ENCODE measurements around the gene GTSE1. TPM values are rescaled to one million over a fixed set of nuclear protein-coding genes. Genes with fewer than 3 reads are reported as not detected.

GTSE1 gene
- total RNA-seq, 1 donor from 2014 or later, result 0.32 TPM

DNA sequence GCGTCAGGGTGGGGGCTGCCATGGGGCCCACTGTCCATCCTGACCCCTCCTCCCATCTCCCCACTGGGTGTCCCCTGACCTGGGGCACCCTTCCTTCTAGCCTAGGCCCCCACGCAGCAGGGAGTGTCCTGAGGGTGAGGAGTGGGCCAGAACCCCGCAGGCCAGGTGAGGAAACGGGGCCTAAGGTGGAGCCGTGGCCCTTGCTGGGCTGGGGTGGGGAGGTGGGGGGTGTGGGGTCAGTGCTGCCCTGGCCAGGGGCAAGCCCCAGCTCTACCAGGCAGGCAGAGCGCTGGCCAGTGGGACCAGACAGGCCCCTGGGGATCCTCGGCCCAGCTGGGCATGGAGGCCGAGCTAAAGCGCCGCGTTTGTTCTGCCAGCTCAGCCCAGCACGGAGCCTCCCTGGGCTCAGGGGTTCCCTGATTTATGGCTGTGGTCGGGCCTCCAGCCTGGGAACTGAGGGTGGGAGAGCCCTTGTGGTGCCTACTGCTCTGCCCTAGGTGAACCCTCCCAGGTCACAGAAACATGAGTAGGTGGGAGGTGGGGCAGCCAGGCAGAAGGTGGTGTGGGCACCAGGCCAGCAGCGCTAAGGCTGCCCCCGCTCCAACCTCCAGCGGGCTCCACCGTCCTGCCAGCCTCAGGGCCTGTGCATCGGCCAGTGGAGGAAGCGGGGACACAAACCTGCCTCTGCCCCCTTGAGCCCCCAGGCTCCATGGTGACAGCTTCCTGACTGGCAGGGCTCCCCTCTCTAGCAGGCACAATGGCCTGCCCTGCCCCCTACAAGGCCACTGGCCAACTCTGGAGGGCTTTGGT, 61.2 kb downstream of the GTSE1 start:
- intact Hi-C loops (cut with DNase I), result no loop called here

DNA sequence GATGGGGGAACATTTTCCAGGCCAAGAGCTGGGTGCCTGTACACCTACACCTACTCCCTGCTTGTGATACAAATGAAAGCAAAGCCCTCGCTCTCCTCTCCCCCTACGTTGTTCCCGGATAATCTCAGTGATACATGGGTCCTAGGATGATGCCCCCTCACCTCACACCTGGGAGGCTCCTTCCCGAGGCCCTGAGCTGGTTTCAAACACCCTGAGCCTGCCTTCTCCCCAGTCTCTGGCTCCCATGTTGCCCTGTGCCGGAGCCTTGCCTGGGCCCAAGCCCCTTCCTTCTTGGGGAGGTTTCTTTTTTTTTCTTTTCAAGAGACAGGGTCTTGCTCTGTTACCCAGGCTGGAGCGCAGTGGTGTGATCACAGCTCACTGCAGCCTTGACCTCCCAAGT, 62.1 kb downstream of the GTSE1 start:
- intact Hi-C loops (cut with DNase I), result no loop called here

More for the DNA sequence above, 61.2 kb downstream of the GTSE1 start:
- no peak for DNase-seq (ENCODE audit: low spot score)

DNA sequence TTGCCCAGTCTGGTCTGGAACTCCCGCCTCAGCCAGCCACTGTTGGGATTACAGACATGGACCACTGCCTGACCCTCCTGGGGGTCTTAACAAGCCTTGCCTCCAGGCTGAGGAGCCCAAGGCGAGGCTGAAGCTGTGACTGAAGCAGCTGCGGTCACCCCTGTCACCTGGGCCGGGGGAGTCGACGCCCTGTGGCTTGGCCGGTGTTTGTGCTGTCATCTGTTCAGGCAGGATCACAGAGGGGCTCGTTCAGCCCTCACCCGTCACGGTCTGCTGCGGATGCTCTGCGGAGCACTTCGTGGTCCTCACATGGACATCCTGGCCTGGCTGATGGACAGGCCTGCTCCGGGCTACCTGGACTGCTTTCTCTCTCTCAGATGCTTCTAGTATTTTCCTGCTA, 62.7 kb downstream of the GTSE1 start:
- intact Hi-C loops (cut with DNase I), result no loop called here
- no peak for DNase-seq (ENCODE audit: low spot score)

More for the DNA sequence above, 62.1 kb downstream of the GTSE1 start:
- DNase-seq (ENCODE audit: low spot score), result no peak

DNA sequence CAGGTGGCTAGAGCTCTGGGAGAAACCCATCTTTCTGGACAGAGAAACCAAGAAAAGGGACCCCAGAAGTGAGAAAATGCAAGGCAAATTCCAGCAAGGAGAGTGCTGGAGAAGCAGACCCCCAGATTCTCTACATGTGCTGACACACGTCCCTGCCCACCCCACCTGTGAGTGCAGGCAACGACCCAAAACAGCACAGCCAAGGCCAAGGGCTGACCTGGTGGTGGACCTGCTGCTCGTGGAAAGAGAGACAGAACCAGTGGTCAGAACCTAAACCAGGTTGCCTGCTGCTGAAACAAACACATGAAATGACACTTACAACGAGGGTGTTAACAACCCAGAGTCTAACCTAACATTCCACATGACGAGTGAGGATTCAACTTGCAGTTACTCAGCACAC, 63.4 kb downstream of the GTSE1 start:
- no peak for DNase-seq (ENCODE audit: low spot score)
- intact Hi-C loops (cut with DNase I), result loop anchor here (10.0 kb wide), 1 partner anchor 325 kb away; no protein-coding TSS in a partner anchor

DNA sequence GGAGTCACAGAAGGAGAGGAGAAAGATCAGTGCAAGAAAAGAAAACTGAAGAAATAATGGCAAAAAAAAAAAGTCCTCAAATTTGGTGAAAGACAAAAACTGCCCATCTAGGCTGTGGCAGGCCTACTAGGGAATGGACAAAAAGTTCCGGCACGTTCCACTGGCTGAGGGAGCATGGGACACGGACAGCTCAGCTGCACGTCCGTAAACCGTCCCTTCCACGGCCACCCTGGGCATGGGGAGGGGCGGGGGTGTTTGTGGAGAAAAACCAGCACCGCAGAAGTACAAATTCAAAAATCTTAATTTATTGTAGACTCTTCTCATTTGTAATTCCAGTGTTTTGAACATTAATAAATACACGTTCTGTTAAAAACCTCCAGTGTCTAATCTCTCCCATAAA, 64.2 kb downstream of the GTSE1 start:
- DNase-seq (ENCODE audit: low spot score), result no peak
- intact Hi-C loops (cut with DNase I), result loop anchor here (10.0 kb wide), 1 partner anchor 324 kb away; no protein-coding TSS in a partner anchor

DNA sequence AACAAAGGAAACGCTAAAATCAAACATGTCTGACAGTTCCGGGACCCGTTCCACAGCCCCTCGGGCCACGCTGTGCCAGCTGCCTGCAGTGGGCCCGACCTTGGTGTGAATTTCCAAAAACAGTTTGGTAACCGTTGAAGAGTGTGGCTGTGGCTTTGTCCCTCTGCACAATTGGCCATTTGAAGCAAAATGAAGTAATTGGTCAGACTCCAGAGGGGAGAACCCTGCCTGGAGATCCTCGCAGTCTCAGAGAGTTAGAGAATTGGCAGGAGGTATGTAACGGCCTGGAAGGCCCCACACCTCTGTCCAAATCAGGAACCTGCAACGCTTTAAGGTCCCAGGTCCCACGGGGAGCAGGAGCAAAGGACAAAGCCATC, 65.1 kb downstream of the GTSE1 start:
- intact Hi-C loops (cut with DNase I), result loop anchor here (10.0 kb wide), 1 partner anchor 323 kb away; no protein-coding TSS in a partner anchor
- DNase-seq (ENCODE audit: low spot score), result no peak

DNA sequence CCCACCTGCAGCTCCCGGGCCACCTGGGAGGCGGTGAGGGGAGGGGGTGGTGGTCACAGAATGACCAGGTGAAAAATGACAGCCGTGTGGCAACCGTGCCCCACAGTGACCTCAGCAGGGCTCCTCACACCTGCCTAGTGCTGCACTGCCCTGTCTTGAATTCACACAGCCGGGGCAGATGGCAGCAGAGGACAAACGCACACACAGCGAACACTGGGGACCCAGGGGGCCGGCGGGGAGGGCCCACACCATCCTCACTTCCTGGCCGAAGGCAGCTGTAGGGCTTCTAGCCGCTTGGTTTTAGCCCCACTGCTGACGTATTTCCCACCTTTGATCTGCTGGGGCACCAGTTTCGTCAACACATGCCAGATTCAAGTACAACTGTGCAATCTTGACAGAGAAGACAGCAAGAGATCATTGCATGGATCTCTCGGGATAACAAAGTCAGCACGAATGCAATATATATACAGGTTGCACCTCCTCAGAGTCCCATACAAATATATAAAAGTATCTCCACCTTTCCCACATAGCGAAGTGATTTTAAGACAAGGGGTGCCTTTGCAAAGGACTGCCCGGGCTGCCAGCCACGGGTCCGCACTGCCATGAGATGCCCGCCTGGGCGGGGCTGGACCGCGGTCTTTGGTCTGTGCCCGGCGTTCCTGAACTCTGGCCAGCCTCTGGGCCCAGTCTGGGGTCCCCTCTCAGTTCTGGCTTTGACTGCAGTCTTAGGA, 65.7 kb downstream of the GTSE1 start:
- intact Hi-C loops (cut with DNase I), result loop anchor here (10.0 kb wide), 1 partner anchor 322 kb away; no protein-coding TSS in a partner anchor
- DNase-seq (ENCODE audit: low spot score), result no peak

DNA sequence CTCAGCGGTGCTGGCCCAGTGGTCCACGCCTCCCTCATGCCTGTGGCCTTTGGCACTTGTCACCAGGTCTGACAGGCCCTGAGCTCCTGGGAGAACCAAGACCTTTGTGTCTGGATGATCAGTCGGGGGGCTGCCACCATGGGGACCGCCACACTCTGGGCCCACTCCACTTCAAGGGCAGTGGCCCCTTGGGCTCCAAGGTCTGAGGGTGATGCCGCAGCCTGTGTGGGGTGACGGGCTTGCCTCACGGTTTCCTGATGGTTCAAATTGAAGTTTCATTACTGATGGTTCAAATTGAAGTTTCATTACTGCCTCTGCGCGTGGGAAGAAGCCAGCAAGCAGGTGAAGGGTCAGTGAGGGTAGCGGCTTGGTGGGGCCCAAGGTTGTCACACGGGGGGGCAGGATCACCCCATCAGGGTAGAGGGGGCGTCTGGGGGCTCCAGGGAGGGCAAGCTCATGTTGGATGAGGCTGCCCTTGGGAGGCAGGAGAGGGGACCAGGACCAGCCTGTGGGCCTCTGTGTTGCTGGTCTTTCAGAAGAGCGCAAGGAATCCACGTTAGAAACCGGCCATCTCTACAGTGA, 66.4 kb downstream of the GTSE1 start:
- intact Hi-C loops (cut with DNase I), result loop anchor here (10.0 kb wide), 1 partner anchor 322 kb away; no protein-coding TSS in a partner anchor
- DNase-seq (ENCODE audit: low spot score), result no peak

DNA sequence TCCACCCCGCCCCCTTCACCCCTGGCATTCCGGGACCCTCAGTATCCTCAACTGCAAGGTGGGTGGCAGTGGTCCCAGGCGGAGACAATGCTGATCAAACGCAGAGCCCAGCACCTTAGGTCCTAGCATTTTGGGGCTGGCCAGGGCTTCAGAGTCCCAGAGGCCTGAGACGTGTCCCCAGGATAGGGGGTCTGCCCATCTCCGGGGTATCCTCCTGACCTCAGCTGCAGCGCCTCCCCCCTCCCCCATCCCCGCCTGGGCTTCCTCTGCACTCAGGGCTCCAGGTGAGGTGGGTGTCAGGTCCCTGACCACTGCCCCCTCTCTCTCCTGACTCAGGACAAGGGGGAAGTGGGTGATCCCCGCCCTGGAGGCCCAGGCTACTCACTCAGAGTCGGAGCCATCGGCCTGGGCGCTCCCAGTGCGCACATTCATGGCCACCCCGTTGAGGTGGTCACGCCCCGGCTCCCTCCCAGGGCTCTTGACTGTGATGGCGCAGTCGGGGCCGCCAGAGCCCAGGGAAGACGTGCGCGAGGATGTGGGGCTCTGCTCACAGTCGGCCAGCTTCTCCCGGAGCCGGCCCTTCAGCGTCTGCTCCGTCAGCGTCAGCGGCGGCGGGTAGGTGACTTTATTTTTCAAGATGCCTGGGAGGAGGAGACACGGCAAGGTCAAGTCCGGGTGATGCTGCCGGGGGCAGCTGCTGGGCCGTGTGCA, 67.1 kb downstream of the GTSE1 start:
- intact Hi-C loops (cut with DNase I), result loop anchor here (10.0 kb wide), 1 partner anchor 321 kb away; no protein-coding TSS in a partner anchor
- DNase-seq (ENCODE audit: low spot score), result no peak

DNA sequence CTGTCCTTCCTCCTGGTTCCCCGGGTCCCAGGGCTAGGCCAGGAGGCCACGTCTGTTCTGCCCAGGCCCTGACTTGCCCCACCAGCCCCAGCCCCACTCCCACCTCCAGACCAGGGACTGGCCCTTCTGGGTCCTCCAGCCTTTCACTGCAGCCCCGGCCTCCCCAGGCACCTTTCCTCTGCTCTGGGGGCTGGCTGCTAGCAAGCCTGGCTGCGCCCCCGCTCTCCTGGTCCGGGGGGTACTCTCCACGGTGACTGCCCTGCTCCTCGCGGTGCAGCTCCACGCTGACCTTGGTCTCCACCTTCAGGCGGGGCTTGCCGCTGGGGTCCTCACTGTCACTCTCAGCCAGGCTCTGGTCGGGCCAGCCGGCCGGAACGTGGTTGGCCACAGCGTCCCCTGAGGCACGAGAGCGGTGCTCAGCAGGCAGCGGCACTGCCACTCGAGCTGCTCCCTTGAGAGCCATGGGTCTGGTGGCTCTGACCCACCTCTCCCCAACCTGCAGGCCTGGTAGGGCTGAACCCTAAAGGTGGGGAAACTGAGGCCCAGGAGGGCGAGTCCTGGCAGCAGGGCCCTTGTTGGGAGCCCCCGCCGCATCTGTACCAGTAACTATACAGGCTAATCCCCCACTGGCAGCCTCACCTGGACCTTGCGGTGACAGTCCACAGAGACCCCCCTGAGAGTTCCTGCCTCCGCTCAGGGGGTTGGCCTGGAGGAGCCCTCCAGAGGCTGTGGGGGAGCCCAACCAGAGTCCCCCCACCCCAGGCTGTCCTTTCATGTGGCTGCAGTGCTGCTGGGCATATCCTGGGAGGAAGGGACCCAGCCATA, 67.9 kb downstream of the GTSE1 start:
- DNase-seq (ENCODE audit: low spot score), result no peak
- intact Hi-C loops (cut with DNase I), result loop anchor here (10.0 kb wide), 1 partner anchor 320 kb away; no protein-coding TSS in a partner anchor

DNA sequence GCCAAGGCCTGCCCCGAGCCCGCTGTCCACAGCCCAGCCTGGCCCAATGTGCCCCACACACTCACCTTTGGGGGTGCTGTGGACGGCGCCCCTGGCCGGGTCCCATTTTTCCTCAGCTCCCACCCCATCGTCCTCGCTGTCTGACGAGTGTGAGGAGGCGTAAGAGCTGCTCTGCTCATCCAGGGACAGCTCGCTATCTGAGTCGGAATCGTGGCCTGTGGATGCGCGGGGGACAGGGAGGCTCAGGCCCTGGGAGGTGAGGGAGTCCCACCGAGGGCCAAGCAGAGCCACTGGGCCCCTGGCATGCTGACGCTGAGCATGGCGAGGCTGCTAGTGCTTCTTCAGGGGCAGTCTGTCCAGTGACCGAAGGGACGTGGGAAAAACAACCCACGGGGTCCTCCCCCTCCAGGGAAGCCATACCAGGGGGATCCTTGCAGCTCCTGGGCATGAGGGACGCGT, 68.5 kb downstream of the GTSE1 start:
- no peak for DNase-seq (ENCODE audit: low spot score)
- intact Hi-C loops (cut with DNase I), result loop anchor here (10.0 kb wide), 1 partner anchor 320 kb away; no protein-coding TSS in a partner anchor

DNA sequence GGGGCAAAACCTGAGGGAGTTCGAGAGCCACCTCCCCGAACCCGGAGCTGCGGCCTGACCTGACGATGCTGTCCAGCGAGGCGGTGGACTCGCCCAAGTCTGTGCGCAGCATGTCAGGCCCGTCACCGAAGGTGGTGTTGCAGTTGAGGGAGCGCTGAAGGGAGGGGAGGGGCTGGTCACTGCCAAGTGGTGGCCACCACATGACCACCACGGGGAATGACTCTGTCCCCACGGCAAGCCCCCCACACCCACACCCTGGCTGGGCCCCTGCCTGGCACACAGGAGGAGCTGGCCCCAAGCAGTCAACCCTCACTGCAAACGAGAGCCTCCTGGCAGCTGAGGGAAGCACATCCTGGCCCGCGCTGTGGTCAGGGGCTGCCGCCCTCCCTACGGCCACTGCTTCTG, 69.7 kb downstream of the GTSE1 start:
- intact Hi-C loops (cut with DNase I), result loop anchor here (10.0 kb wide), 1 partner anchor 318 kb away; no protein-coding TSS in a partner anchor
- no peak for DNase-seq (ENCODE audit: low spot score)

DNA sequence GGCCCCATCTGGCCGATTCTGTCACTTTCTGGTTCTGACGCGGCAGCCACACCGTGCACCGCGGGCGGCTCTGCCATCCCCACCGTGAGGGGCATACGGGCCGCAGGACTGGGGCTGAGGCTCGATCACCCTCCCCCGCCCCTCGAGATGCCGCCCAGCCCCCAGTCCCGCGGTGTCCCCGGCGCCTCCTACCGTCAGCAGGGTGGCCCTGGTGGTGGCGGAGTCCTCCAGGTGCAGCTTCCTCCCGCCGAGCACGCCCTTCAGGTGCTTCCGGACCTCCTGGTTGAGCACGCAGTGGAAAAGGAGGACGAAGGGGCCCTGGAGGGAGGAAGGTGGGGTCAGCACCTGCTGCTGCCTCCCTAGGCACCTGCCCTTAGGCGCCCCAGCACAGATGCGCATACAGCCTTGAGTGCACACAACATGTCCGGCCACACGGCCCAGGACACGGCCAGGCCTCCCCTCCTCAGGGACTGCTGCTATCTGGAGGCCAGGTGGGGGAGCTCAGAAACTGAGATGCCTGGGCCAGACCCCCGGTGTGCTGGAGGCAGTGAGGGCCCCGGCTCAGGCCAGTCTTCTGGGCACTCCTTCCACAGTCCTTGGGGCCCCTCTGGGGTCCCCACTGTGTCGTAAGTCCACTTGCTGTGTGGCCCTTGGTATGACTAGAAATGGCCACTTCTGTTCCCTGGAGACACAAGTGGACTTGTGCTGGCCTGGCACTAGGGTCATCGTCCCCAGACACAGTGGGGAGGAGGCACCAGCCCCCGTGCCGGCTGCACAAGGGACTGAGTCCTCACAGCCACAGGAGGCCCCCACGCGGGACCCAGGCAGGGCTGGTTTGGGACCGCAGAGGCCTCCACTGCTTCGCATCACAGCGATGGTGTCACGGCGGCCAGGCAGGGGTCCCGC, 70.4 kb downstream of the GTSE1 start:
- intact Hi-C loops (cut with DNase I), result loop anchor here (10.0 kb wide), 1 partner anchor 318 kb away; no protein-coding TSS in a partner anchor
- DNase-seq (ENCODE audit: low spot score), result no peak

DNA sequence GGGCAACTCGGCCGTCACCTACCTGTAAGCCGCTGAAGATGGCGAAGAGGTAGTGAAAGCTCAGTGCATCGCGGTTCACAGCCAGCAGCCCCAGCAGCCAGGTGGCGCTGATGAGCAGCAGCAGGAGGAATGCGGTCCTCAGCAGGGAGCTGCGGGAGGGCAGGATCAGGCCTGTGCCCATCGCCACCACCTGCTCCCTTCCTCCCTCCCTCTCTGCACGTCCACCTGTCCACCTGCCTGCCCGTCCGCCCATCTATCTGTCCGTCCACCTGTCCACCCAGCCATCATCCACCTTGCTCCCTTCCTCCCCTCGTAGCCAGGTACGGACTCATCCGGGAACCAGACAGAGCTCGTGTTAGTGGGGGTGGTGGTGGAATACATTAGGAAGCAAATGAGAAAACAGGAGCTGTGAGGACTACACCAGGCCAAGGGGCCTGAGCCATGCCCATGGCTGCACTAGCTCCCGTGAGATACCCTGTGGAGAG, 71.1 kb downstream of the GTSE1 start:
- intact Hi-C loops (cut with DNase I), result loop anchor here (2.0 to 10.0 kb wide), 2 partner anchors 173 to 317 kb away; no protein-coding TSS in a partner anchor
- DNase-seq (ENCODE audit: low spot score), result no peak

DNA sequence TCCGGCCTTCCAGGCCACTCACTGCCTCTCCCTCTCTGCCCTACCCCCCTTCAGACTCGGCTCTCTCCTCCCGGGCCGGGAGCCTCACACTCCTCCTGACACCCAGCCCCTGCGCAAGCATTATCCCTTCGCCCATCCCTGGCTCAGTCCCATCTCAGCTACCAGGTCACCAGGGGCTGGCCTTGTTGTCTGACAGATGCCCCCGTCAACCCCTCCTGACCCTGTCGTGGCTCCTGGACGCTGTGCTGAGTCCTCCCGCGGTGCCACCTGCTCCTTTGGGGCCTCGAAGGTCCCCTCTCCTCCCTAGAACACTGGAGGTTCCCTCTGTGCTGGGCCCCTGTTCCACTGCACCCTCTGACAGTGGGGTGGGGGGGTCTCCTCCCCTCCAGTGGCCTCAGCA, 71.8 kb downstream of the GTSE1 start:
- no peak for DNase-seq (ENCODE audit: low spot score)
- intact Hi-C loops (cut with DNase I), result loop anchor here (2.0 to 10.0 kb wide), 2 partner anchors 172 to 316 kb away; no protein-coding TSS in a partner anchor

DNA sequence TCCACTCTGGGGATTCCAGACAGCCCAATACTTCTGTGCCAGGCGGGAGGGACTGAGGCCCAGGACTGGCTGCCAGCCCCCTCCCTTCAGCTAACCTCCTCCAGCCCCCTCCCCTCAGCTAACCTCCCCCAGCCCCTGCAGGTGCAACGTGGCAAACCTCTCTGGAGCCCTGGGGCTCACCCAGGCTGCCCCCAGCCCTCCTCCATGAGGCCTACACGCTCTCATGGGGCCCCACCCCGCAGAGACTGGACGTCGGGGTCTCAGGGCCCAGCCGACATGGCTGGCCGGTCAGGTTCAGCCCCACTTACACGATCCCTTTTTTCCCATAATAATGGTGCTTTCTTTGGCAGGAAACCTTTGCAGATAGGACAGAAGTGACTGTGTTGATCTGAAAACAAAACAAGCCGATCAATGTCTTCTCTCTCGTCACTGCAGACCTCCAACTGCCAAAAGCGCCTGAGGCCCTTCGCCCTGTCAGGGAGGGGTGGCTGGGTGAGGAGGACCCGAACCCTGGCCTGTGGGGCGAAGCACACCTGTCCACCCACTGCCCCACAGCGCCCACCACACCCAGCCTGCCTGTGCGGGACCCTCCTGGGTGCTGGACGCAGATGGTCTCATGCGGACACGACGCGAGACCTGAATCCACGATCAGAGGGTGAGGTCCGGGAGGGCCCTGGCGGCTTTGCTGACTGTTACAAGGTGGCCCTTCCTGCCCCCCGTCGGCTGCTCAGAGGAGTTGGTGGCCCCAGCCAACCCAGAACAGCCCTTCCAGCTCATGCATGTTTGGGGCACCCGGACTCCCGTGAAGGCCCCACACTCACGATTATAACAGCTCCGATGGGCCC, 72.4 kb downstream of the GTSE1 start:
- intact Hi-C loops (cut with DNase I), result loop anchor here (2.0 to 10.0 kb wide), 2 partner anchors 172 to 316 kb away; no protein-coding TSS in a partner anchor
- DNase-seq (ENCODE audit: low spot score), result no peak

Data from cardiac septum (tissue), 1 donor.